ENCODE measurements around the gene PABPN1L.

The PABPN1L gene, protein sequence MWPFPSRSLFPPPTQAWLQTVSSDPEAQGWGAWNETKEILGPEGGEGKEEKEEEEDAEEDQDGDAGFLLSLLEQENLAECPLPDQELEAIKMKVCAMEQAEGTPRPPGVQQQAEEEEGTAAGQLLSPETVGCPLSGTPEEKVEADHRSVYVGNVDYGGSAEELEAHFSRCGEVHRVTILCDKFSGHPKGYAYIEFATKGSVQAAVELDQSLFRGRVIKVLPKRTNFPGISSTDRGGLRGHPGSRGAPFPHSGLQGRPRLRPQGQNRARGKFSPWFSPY

DNA sequence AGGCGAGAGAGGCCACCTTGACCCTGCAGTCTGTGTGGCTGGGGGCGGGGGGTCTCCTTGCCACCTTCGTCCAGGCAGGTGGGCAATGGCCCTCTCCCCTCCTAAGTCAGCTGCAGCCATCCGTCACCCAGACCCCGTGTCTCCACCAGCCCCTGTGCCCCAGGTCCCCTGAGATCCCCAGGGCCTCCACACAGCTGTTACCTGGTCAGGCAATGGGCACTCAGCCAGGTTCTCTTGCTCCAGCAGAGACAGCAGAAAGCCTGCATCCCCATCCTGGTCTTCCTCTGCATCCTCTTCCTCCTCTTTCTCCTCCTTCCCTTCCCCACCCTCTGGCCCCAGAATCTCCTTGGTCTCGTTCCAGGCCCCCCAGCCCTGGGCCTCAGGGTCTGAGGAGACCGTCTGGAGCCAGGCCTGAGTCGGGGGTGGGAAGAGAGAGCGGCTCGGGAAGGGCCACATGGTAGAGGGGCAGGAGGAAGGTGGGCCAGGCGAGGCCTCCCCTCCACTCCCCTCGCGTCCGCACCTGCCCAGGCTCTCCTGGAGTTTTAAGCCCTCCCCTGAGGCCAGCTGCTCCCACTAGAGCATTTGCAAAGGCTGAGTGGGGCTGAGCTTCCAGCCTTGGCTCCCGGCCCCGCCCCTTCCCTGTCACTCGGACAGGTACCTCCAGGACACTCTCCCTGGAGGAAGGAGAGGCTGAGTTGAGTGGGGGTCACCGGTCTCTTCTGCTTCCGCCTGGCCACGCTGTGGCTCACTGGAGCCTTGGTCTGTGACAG is at the start of gene PABPN1L:
Gene PABPN1L, minus strand, starts transcription at position 510 of the 770 bp plus-strand sequence. Its CDS starts 54 bp downstream, at position 456.
- no peak for DNase-seq

- DNase-seq, result no peak
Measured at GRCh38 chr16:88915639-88916327, 49.3 kb upstream of the PABPN1L start.

- DNase-seq, result peak; percentile 85
Measured at GRCh38 chr16:88914750-88915368, 48.4 kb upstream of the PABPN1L start.

- DNase-seq, result no peak
Measured at GRCh38 chr16:88913870-88914269, 47.4 kb upstream of the PABPN1L start.

DNA sequence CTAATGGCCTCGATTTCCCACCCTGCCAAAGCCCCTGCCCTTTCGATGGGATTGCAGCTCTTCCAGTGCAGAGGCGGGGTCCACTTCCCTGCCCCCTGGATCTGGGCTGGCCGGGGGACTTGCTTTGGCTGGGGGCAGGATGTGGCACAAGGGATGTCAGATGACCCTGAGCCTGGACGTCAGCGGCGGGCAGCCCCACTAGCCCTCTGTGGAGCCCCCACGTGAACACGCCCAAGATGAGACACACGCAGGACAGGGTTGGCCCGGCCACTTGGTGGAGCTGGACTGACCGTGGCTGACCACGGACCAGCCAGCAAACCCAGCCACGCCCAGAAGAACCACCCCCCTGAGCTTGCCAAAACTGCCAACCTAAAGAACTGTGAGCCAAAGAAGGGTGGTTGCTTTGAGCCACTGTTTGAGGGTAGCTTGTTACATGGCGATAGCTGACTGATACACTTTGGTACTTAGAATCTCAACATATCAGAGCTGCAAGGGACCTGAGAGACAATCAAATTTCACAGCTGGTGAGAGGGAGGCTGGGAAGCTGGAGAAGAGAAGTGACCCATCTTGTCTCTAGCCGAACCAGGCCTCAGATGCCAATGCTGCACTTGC is 46.6 kb upstream of the PABPN1L start:
- DNase-seq, result no peak

DNA sequence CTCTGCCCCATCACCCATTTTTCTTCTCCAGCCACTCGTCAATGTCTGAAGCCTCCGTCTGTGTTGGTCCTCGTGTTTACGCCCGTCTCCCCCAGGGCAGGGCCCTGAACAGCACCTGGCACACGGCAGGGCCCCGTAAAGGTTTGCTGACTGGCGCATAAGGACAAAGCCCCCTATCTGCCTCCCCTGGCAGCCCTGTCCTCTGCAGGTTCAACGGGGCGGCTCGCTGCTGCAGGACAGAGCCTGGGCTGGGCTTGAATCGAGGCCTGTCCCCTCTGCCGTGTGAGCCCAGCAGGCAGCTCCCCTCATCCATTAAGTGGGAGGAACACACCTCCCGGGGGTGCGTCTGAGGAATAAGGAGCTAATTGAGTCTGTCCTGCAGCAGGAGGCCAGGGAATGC is 46.1 kb upstream of the PABPN1L start:
- DNase-seq, result no peak

DNA sequence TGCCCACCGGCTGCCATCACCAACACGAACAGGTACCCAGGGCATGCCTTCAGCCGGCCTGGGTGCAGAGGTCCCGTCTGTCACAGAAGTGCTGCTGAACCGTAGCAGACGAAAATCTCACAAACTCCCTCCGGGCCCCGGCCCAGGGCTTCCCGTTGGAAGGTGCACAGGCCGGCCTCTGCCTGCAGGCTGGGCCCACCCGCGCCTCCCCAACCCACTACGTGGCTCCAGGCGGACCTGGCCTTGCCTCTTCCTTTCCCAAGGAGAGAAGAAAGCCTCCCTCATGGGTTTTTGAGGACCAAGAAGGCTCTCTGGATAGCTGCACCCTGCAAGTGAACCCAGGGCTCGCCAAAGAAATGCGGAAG is 45.5 kb upstream of the PABPN1L start:
- no peak for DNase-seq

DNA sequence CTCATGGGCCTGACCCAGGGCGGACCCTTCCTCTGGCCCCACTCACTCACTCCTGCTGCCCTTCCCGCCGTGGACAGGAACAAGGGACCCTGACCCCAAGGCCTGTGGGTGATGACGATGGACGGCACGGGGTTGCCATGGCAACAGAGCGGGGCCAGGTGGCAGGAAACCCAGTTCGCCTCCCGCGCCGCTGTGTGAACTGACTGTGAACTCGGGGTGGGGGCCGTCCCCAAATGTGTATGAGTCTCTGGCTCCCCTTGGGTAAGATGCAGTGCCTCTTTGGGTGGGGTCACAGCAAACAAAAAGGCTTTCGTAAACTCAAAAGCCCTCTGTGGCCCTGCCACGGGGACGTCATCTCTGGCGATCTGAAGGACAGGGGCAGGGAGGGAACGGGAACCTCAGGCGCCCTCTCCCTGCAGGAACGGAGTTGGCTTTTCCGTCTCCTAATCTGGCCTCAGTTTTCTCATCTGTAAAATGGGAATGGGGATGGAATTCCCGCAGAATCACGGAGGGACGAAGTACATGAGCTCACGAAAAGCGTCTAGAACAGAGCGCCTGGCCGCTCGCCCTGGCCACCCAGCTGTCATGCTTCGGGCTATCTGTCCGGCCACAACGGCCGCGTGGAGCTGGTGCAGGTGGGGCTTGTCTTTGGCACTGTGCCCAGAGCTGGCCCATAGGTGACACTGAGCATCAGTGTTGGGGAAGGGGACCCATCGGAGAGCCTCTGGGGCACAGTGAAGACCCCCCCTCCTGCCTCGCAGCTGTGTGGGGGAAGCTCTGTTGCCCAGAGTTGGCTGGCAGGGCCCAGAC is 44.9 kb upstream of the PABPN1L start:
- no peak for DNase-seq

- no peak for DNase-seq
Measured at GRCh38 chr16:88910284-88911135, 44.0 kb upstream of the PABPN1L start.

DNA sequence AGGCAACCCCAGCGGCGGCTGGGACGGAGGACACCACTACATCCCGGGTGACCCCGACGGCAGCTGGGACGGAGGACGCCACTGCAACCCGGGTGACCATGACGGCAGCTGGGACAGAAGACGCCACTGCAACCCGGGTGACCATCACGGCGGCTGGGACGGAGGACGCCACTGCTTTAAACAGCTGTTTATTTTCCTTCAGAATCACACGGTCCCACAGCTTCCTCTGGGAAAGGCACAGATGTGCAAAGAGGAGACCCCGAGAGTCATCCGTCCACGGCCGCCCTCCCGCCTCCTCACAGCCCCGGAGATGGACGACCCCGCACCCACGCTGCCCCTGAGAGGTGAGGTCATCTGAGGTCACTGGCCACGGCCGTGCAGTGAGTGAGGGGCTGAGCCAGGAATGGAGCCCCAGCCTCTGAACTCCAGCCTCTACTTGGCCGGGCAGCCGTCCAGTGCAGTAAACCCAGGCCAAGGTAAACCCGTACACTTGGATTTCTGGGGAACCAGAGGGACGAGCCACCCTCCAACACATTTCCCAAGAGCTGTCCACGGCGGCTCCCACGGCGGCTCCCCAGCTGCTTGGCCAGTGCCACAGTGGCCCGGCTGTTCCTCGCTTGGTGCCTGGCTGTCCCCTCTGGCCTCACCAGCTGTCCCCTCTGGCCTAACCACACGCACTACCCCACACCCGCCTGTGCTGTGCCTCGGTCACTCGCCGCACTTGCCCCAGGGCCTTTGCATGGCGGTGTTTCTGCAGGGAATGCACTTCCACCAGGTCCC is 43.2 kb upstream of the PABPN1L start:
- no peak for DNase-seq

GRCh38 chr16:88908307-88908706 is 41.8 kb upstream of the PABPN1L start:
- no peak for DNase-seq

DNA sequence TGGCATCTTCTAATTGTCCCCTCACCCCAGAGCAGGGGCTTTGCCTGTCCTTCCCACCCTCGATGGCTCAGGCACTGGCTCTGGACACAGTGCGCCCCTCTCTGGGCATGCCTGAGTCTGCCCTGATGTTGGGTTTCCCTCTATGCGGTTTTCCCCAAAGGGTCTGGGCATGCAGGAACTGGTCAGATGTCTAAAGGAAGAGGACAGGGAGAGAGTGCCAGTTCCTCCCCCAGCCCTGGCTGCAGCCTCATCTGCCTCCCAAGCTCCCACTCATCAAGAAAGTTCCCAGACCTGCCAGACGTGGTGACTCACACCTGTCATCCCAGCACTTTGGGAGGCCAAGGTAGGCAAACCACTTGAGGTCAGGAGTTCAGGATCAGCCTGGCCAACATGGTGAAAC is 41.3 kb upstream of the PABPN1L start:
- DNase-seq, result peak; percentile 22

DNA sequence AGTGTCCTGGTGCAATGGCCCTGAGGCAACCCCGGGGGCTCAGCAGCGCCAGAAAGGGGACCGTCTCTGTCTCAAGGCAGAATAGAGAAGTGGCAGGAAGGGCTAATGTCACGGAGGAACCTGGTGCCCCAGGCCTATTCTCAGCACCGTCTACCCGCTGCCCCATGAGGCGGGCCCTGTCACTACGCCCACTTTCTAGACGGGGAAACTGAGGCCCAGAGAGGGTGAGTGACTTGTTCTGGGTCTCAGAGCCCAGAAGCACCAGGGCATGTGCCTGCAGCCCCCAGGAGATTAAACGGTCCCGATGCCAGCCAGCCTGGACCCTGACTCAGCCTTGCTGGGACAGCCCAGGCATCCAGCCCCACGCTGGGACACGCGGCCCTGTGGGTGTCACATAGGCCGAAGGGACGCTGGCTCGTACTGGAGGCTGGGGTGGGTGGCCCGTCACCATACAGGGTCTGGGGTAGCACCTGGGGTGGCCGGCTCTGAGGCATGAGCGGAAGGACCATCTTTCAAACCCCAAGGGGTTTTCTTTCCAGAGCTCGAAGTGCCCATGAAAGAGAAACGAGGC is 40.2 kb upstream of the PABPN1L start:
- no peak for DNase-seq

GRCh38 chr16:88906020-88906419 is 39.6 kb upstream of the PABPN1L start:
- DNase-seq, result no peak

- no peak for DNase-seq
Measured at GRCh38 chr16:88905563-88905962, 39.1 kb upstream of the PABPN1L start.

DNA sequence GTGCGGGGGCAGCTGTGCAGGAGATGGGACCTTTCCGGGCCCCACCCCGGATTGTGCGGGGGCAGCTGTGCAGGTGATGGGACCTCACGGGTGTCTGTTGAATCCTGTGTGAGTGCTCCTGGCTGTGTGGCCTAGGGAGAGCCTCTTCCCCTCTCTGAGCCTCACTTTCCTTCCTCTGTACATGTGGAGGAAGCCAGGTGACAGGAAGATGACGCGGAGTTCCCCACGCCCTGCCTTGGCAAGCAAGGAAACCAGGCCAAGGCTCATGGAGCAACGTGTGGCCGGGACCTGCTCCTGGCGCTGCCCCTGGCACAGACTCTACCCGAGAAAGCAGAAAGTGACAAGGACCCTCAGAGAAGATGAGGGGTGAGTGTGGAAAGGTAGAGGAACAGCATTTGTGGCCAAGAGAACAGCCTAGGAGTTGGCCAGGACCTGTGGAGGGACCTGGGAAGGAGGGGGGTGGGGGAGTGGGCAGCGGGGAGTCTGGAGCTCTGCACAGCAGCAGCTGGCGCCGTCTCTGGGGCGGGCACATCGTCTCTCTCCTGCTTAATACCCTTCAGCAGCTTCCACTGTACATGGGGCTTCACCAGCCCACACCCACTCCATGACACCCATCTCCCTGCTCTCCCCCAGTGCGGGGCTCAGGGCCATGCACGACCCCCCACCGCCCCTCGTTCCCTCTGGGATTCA is 38.4 kb upstream of the PABPN1L start:
- no peak for DNase-seq

DNA sequence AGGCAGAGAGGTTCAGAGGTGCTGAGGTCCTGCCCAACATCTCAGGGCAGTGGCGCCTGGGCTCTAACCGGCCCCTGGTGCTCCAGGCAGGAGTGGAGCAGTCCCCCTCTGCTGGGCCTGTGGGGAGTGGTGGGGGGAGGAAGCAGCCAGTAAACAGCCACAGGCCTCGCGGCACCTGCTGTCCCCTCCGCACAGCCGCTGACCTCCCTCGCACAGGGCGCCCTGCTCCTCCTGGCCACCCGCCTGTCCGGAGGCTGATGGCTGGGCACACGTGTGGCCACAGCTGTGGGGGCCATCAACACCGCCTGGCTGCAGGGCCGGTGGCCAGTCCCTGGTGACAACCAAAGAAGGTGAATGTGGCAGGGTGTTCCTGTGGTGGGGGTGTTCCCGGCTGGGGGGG is 36.8 kb upstream of the PABPN1L start:
- DNase-seq, result no peak

DNA sequence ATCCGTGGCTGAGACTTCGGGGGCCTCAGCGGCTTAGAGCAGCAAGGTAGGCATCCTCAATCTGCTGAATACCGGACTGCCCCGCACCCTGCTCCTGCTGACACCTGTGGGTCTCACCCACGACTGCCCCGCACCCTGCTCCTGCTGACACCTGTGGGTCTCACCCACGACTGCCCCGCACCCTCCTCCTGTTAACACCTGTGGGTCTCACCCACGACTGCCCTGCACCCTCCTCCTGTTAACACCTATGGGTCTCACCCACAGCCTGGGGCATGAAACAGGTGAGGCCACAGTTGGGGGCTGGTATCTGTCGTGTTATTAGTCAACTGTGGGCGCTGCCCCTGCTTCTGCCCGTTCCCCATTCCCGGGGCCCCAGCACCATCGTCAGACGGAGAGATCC is 36.3 kb upstream of the PABPN1L start:
- DNase-seq, result no peak

- no peak for DNase-seq
Measured at GRCh38 chr16:88901718-88902337, 35.4 kb upstream of the PABPN1L start.
